ENCODE data around the gene IGSF3. TPM values are rescaled to one million over a fixed set of nuclear protein-coding genes. Genes with fewer than 3 reads are reported as not detected.
A peak's percentile ranks its signal among the peaks of the same experiment; 100 is the strongest.
"Not testable (repeated sequence)": the region's sequence is repeated elsewhere in the genome, so short reads cannot be mapped to it uniquely, and the experiment has no call there.

Gene IGSF3
- total RNA-seq, 1 donor from 2014 or later = 27.2 TPM

DNA sequence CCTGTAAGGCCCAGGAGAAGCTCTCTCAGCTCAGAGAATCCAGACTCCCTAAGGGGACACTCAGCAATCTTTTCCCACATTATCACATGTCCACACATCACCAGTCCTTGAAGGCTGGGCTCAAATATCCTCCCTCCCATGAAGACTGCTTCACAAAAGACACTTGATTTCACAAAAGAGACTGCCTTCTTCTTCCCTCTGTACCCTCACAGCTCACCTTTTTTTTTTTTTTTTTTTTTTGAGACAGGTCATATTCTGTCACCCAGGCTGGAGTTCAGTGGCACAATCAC, 98.2 kb downstream of the IGSF3 start:
- TF ChIP-seq, protein P1, sequence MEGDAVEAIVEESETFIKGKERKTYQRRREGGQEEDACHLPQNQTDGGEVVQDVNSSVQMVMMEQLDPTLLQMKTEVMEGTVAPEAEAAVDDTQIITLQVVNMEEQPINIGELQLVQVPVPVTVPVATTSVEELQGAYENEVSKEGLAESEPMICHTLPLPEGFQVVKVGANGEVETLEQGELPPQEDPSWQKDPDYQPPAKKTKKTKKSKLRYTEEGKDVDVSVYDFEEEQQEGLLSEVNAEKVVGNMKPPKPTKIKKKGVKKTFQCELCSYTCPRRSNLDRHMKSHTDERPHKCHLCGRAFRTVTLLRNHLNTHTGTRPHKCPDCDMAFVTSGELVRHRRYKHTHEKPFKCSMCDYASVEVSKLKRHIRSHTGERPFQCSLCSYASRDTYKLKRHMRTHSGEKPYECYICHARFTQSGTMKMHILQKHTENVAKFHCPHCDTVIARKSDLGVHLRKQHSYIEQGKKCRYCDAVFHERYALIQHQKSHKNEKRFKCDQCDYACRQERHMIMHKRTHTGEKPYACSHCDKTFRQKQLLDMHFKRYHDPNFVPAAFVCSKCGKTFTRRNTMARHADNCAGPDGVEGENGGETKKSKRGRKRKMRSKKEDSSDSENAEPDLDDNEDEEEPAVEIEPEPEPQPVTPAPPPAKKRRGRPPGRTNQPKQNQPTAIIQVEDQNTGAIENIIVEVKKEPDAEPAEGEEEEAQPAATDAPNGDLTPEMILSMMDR (conservative IDR thresholded peaks at IDR 0.05) = no peak

DNA sequence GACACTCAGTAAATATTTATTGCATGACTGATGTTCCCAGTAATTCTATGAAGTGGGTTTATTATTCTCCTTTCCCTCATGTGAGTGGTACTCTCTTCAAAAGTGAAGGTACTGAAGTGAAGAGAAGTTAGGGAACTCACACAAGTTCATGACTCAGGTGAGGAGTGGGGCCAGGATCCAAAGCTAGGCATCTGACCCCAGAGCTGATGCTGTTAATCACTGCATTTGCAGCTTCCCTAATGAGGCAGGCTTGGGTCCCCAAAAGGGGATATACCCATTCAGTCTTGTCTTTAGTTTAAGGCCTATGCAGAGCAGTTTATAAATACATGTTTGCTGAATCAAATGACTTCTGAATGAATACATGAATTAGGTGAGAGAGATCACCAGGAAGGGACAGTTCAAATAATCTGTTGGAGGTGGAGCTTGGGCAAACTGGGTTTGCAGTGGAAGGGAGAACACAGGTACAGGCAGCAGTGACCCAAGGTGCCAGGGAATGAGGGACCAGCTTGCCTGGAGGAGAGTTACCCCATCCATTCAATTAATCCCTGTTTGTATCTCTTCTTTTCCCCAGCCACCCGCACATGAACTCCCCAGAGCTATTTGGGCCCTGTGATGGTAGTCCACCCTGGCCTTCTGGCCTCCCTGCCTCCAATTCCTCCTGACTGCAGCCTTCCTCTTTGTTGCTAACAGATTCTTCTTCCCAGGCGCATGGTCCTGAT, 98.7 kb downstream of the IGSF3 start:
- H3K4me1 Mint-ChIP-seq = peaks cover 26% of the 10 kb centered on the region
- peaks cover 7% of the 10 kb centered on the region for H3K9me3 Mint-ChIP-seq
- peaks cover 13% of the 10 kb centered on the region for H3K36me3 Mint-ChIP-seq (ENCODE audit: low read depth)
- peak overlapping the region; percentile 80 for H3K4me3 Mint-ChIP-seq
- no peak overlapping the region for H3K27ac Mint-ChIP-seq (ENCODE audit: unreplicated experiment)
- no peak for DNase-seq (ENCODE audit: low read depth, low spot score)
- TF ChIP-seq, protein P1 (conservative IDR thresholded peaks at IDR 0.05) = no peak
- peaks cover 10% of the 10 kb centered on the region for H3K27me3 Mint-ChIP-seq (ENCODE audit: low read depth)

More for the DNA sequence above, 98.2 kb downstream of the IGSF3 start:
- peaks cover 8% of the 10 kb centered on the region for H3K36me3 Mint-ChIP-seq (ENCODE audit: low read depth)
- H3K4me3 Mint-ChIP-seq = peak overlapping the region; percentile 80
- DNase-seq (ENCODE audit: low read depth, low spot score) = no peak
- peaks cover 26% of the 10 kb centered on the region for H3K4me1 Mint-ChIP-seq
- no peak overlapping the region for H3K27ac Mint-ChIP-seq (ENCODE audit: unreplicated experiment)
- H3K27me3 Mint-ChIP-seq (ENCODE audit: low read depth) = peaks cover 10% of the 10 kb centered on the region
- peaks cover 5% of the 10 kb centered on the region for H3K9me3 Mint-ChIP-seq

GRCh38 chr1:116567790-116568661, 99.5 kb downstream of the IGSF3 start:
- TF ChIP-seq, protein P1 (conservative IDR thresholded peaks at IDR 0.05) = no peak
- Mint-ChIP-seq H3K4me1 (peaks cover 26% of the 10 kb centered on the region), H3K4me3 (peak overlapping the region; percentile 52), H3K9me3 (peaks cover 7% of the 10 kb centered on the region), H3K27ac (ENCODE audit: unreplicated experiment) (no peak overlapping the region), H3K27me3 (ENCODE audit: low read depth) (peaks cover 10% of the 10 kb centered on the region), H3K36me3 (ENCODE audit: low read depth) (peaks cover 18% of the 10 kb centered on the region)
- DNase-seq (ENCODE audit: low read depth, low spot score) = no peak

DNA sequence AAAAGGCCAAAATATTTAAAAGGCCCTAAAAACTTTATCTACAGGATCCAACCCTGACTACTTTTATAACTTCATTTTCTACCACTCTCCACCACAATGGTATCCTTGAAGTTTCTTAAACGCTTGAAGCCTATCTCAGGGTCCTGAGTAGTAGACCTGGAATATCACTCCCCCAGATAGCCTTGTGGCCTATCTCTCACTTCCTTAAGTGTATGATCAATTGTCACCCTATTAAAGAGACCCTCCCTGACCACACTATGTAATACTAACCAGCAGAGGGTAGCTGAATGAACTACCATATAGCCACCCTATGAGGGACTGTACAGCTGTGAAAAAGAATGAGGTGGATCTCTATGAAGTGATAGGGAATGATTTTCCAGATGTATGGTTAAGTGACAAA, 102.3 kb downstream of the IGSF3 start:
- Mint-ChIP-seq H3K4me3 (no peak overlapping the region), H3K36me3 (ENCODE audit: low read depth) (peaks cover 25% of the 10 kb centered on the region), H3K4me1 (peaks cover 14% of the 10 kb centered on the region), H3K27ac (ENCODE audit: unreplicated experiment) (no peak overlapping the region), H3K9me3 (peaks cover 12% of the 10 kb centered on the region), H3K27me3 (ENCODE audit: low read depth) (no peaks in the 10 kb centered on the region)
- TF ChIP-seq, protein P1 (conservative IDR thresholded peaks at IDR 0.05) = no peak
- no peak for DNase-seq (ENCODE audit: low read depth, low spot score)

- H3K36me3 Mint-ChIP-seq (ENCODE audit: low read depth) = peaks cover 25% of the 10 kb centered on the region
- H3K4me3 Mint-ChIP-seq = no peak overlapping the region
- DNase-seq (ENCODE audit: low read depth, low spot score) = no peak
- no peaks in the 10 kb centered on the region for H3K27me3 Mint-ChIP-seq (ENCODE audit: low read depth)
- H3K4me1 Mint-ChIP-seq = peaks cover 7% of the 10 kb centered on the region
- no peak overlapping the region for H3K27ac Mint-ChIP-seq (ENCODE audit: unreplicated experiment)
- H3K9me3 Mint-ChIP-seq = peaks cover 12% of the 10 kb centered on the region
- TF ChIP-seq, protein P1 (conservative IDR thresholded peaks at IDR 0.05) = no peak
Observed at GRCh38 chr1:116564426-116564825, 103.1 kb downstream of the IGSF3 start.

- not testable (repeated sequence) for H3K27me3 Mint-ChIP-seq (ENCODE audit: low read depth); DNase-seq (ENCODE audit: low read depth, low spot score); H3K4me3 Mint-ChIP-seq; H3K4me1 Mint-ChIP-seq; H3K27ac Mint-ChIP-seq (ENCODE audit: unreplicated experiment)
- Mint-ChIP-seq H3K36me3 (ENCODE audit: low read depth) (peaks cover 25% of the 10 kb centered on the region), H3K9me3 (peaks cover 12% of the 10 kb centered on the region)
Observed at GRCh38 chr1:116562465-116562864, 105.1 kb downstream of the IGSF3 start.
